Neural cell (in vitro differentiated cells): ENCODE measurements around the gene FXYD4.

Experiments used
- EZH2 ChIP-seq: fragments of 200-600, 300-800 bp; shearing (Covaris generic), sonication (generic); IDR thresholded peaks from 2 replicates; pipeline ENCODE4 v1.6.1; 2014; ENCODE audit warnings: antibody characterized with exemption, low read length, borderline replicate concordance, mild to moderate bottlenecking; ENCODE audit not compliant: insufficient read depth, poor library complexity, severe bottlenecking
- TF ChIP-seq, protein P1 (sequence below): fragments of 450-650 bp; IDR thresholded peaks from 2 replicates; pipeline ENCODE4 v1.5.1; 2014; ENCODE audit warnings: antibody characterized with exemption, mild to moderate bottlenecking, moderate library complexity; ENCODE audit not compliant: poor library complexity, severe bottlenecking

DNA sequence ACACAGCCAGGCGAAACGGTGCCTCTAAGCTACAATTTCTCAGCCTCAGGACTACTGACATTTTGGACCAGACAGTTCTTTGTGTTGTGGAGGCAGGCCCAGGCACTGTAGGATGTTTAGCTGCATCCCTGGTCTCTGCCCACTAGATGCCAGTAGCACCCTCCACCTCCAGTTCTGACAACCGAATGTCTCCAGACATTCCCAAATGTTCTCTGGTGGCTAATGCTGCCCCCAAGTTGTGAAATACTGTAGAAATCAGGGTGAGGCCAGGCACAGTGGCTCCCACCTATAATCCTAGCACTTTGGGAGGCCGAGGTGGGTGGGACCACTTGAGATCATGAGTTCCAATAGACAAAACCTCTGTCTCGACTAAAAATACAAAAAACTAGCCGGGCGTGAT, 19.3 kb downstream of the FXYD4 start:
- TF ChIP-seq, protein P1, sequence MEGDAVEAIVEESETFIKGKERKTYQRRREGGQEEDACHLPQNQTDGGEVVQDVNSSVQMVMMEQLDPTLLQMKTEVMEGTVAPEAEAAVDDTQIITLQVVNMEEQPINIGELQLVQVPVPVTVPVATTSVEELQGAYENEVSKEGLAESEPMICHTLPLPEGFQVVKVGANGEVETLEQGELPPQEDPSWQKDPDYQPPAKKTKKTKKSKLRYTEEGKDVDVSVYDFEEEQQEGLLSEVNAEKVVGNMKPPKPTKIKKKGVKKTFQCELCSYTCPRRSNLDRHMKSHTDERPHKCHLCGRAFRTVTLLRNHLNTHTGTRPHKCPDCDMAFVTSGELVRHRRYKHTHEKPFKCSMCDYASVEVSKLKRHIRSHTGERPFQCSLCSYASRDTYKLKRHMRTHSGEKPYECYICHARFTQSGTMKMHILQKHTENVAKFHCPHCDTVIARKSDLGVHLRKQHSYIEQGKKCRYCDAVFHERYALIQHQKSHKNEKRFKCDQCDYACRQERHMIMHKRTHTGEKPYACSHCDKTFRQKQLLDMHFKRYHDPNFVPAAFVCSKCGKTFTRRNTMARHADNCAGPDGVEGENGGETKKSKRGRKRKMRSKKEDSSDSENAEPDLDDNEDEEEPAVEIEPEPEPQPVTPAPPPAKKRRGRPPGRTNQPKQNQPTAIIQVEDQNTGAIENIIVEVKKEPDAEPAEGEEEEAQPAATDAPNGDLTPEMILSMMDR: no peak
- TF ChIP-seq EZH2: no peak
